HepG2 (cell line): Measurements from ENCODE around the gene RCOR1. TPM values are rescaled to one million over a fixed set of nuclear protein-coding genes. Genes with fewer than 3 reads are reported as not detected.

Experiments used
- ATAC-seq: fragments of 200-7000 bp; cut with Tn5 transposase; 3 replicates; pipeline ENCODE4 v1.9.1; 2020; ENCODE audit warnings: mild to moderate bottlenecking, moderate library complexity
- BruUV-seq: library from RNA; stranded (reverse); fragments of 400-500 nt; replicated peaks from 2 replicates; lab custom pipeline; 2021; lab: Mats Ljungman, UMichigan
- CTCF ChIA-PET: fragments of 300-600 bp; formaldehyde crosslinking; extraction: SDS; loops from one replicate; lab custom pipeline; 2021; ENCODE audit warnings: low total read pairs, inconsistent platforms, low intra/inter-chr PET ratio; lab: Yijun Ruan, JAX
- POLR2A ChIA-PET: fragments of 350-600 bp; sonication (Branson Sonifier 250); formaldehyde crosslinking; loops from one replicate; lab custom pipeline; 2020; ENCODE audit warnings: antibody characterized with exemption, inconsistent platforms; lab: Yijun Ruan, JAX
- DNase-seq: peaks from one replicate; pipeline ENCODE4 v3.0.0-alpha.2; 2015; ENCODE audit warnings: low spot score
- FAIRE-seq: peaks from 3 replicates; lab custom pipeline; 2011; peaks lifted over from hg19 to GRCh38; lab: Jason Lieb, UNC
- H2AFZ ChIP-seq: one replicate; pipeline ENCODE4 v1.6.1; 2011; ENCODE audit warnings: low read length, inconsistent platforms
- H3K27ac ChIP-seq: fragments of 300-600 bp; 3 replicates; pipeline ENCODE4 v1.8.0; 2011; ENCODE audit warnings: mixed run types, mild to moderate bottlenecking, mixed read lengths, low read length, inconsistent platforms; ENCODE audit not compliant: insufficient read depth; ENCODE audit errors: extremely low read length
- H3K27me3 ChIP-seq, 2 experiments: fragments of 200-600 bp in 1 of 2; 2 replicates in 1 of 2; 3 replicates in 1 of 2; pipeline versions ENCODE4 v1.6.0 to v1.8.0; 2011; ENCODE audit warnings: low read length in 2 of 2, mild to moderate bottlenecking in 2 of 2, moderate library complexity in 2 of 2, inconsistent platforms in 1 of 2; ENCODE audit not compliant: insufficient read depth in 2 of 2, control insufficient read depth in 1 of 2
- H3K36me3 ChIP-seq, 2 experiments: fragments of 200-600 bp in 1 of 2; replicated peaks in 1 of 2; 2 replicates in 1 of 2; 3 replicates in 1 of 2; pipeline versions ENCODE4 v1.5.1 to v1.8.0; 2011; ENCODE audit warnings: low read length in 2 of 2, inconsistent platforms in 1 of 2; ENCODE audit not compliant: insufficient read depth in 2 of 2, control insufficient read depth in 1 of 2
- H3K4me1 ChIP-seq: 2 replicates; pipeline ENCODE4 v1.5.1; 2012; ENCODE audit warnings: low read length, inconsistent platforms; ENCODE audit not compliant: insufficient read depth
- H3K4me2 ChIP-seq: 2 replicates; pipeline ENCODE4 v1.6.0; 2011; ENCODE audit warnings: low read depth, low read length, inconsistent platforms
- H3K4me3 ChIP-seq, 3 experiments: fragments of 200-600 bp in 1 of 3; sonication (generic), shearing (Covaris generic) in 1 of 3; replicated peaks in 1 of 3; 2 replicates each; pipeline ENCODE4 v1.5.1; 2011 to 2016; ENCODE audit warnings: low read length in 3 of 3, inconsistent platforms in 2 of 3, low read depth in 2 of 3, mild to moderate bottlenecking in 2 of 3, control low read depth in 1 of 3, mixed read lengths in 1 of 3; ENCODE audit not compliant: insufficient read depth in 1 of 3
- H3K79me2 ChIP-seq: one replicate; pipeline ENCODE4 v1.6.1; 2011; ENCODE audit warnings: low read length, inconsistent platforms; ENCODE audit not compliant: insufficient read depth
- H3K9ac ChIP-seq: 2 replicates; pipeline ENCODE4 v1.6.0; 2011; ENCODE audit warnings: mild to moderate bottlenecking, low read depth, low read length, inconsistent platforms; ENCODE audit not compliant: insufficient read depth
- H3K9me3 ChIP-seq: 2 replicates; pipeline ENCODE4 v1.5.1; 2012; ENCODE audit warnings: mild to moderate bottlenecking, low read length
- H4K20me1 ChIP-seq: 2 replicates; pipeline ENCODE4 v1.6.0; 2011; ENCODE audit warnings: inconsistent platforms, mild to moderate bottlenecking, low read length, moderate library complexity; ENCODE audit not compliant: insufficient read depth
- CEBPG ChIP-seq: IDR thresholded peaks from 2 replicates; pipeline ENCODE4 v1.6.1; 2016
- CREB1 ChIP-seq, 2 experiments: fragments of 450-650 bp in 1 of 2; IDR thresholded peaks; 2 replicates each; pipeline ENCODE4 v1.6.1; 2016 to 2017; ENCODE audit warnings: control low read depth in 1 of 2, mild to moderate bottlenecking in 1 of 2, missing compliant biosample characterization in 1 of 2, missing genetic modification characterization in 1 of 2
- ELF3 ChIP-seq: IDR thresholded peaks from 2 replicates; pipeline ENCODE4 v1.6.1; 2016; ENCODE audit warnings: missing genetic modification reagents, missing compliant biosample characterization
- IRF1 ChIP-seq: sonication (generic); formaldehyde crosslinking; IDR thresholded peaks from 2 replicates; pipeline ENCODE4 v1.4.0; 2020; ENCODE audit warnings: low read depth, mild to moderate bottlenecking, missing genetic modification reagents
- ISL2 ChIP-seq: sonication (generic); formaldehyde crosslinking; IDR thresholded peaks from 2 replicates; pipeline ENCODE4 v1.5.0; 2020; ENCODE audit warnings: missing genetic modification reagents
- KAT8 ChIP-seq: IDR thresholded peaks from 2 replicates; pipeline ENCODE4 v1.6.1; 2016; ENCODE audit warnings: missing genetic modification reagents, missing compliant biosample characterization
- PHF8 ChIP-seq: sonication (generic); formaldehyde crosslinking; IDR thresholded peaks from 2 replicates; pipeline ENCODE4 v1.5.0; 2020; ENCODE audit warnings: missing genetic modification reagents
- PTBP1 ChIP-seq: fragments of 200-400 bp; formaldehyde crosslinking; IDR thresholded peaks from 2 replicates; pipeline ENCODE4 v1.6.1; 2018; ENCODE audit warnings: low read length, low read depth; ENCODE audit not compliant: poor library complexity, severe bottlenecking
- YEATS4 ChIP-seq: sonication (generic); formaldehyde crosslinking; IDR thresholded peaks from 2 replicates; pipeline ENCODE4 v1.4.0; 2020; ENCODE audit warnings: missing genetic modification reagents, borderline replicate concordance
- ZNF230 ChIP-seq: sonication (generic); formaldehyde crosslinking; IDR thresholded peaks from 2 replicates; pipeline ENCODE4 v1.4.0; 2020; ENCODE audit warnings: mild to moderate bottlenecking, missing genetic modification reagents
- ZNF234 ChIP-seq: sonication (generic); formaldehyde crosslinking; conservative IDR thresholded peaks from 2 replicates; pipeline ENCODE4 v1.5.1; 2020; ENCODE audit warnings: mild to moderate bottlenecking, missing genetic modification reagents
- ZNF451 ChIP-seq: sonication (generic); formaldehyde crosslinking; IDR thresholded peaks from 2 replicates; pipeline ENCODE4 v1.5.0; 2020; ENCODE audit warnings: mild to moderate bottlenecking, missing genetic modification reagents
- ZNF567 ChIP-seq: sonication (generic); formaldehyde crosslinking; IDR thresholded peaks from 2 replicates; pipeline ENCODE4 v1.8.1; 2023; ENCODE audit warnings: mild to moderate bottlenecking, missing genetic modification reagents, borderline replicate concordance
- ZSCAN21 ChIP-seq: sonication (generic); formaldehyde crosslinking; IDR thresholded peaks from 2 replicates; pipeline ENCODE4 v1.8.0; 2022; ENCODE audit warnings: mild to moderate bottlenecking, missing genetic modification reagents, moderate library complexity, borderline replicate concordance
- ZSCAN29 ChIP-seq: sonication (generic); formaldehyde crosslinking; conservative IDR thresholded peaks from 2 replicates; pipeline ENCODE4 v1.4.0; 2020; ENCODE audit warnings: mild to moderate bottlenecking, missing genetic modification reagents
- WGBS: methylation state at CpG from one replicate; pipeline ENCODE4 v1.1.6; 2017; ENCODE audit warnings: low lambda C conversion rate; 5-methylcytosine and 5-hydroxymethylcytosine counted together
- in situ Hi-C: cut with HindIII; loops from 2 replicates; pipeline ENCODE4 v1.10.0; 2017; ENCODE audit warnings: low pct_unique_long_range_greater_than_20kb; ENCODE audit not compliant: extremely low pct_ligation_motif_present
- intact Hi-C: fragments of 100-400 bp; cut with micrococcal nuclease; formaldehyde crosslinking; loops from one replicate; pipeline ENCODE4 v1.10.0; 2022; ENCODE audit not compliant: unreplicated experiment
- polyA plus RNA-seq, 8 experiments: library from polyadenylated mRNA; depleted of rRNA in 3 of 8; stranded (reverse) in 7 of 8; unstranded in 1 of 8; fragments of >200 nt; fragmentation: Illumina TruSeq in 4 of 8; extraction: Trizol in 4 of 8; gene quantifications; 2 replicates each; pipeline versions ENCODE4 v1.2.1 to v1.2.3, GENCODE V29; 2011 to 2016; ENCODE audit warnings: low read depth in 4 of 8, missing spikeins in 1 of 8, mixed read lengths in 1 of 8; ENCODE audit not compliant: insufficient read depth in 1 of 8
- total RNA-seq, 5 experiments: library from RNA; depleted of rRNA; stranded (reverse); fragments of >200 nt; fragmentation: Illumina TruSeq; extraction: Trizol; gene quantifications; 2 replicates each; pipeline ENCODE4 v1.2.3, GENCODE V29; 2016; ENCODE audit warnings: low read depth in 1 of 5
- TF ChIP-seq, protein P1 (sequence below): sonication (generic); formaldehyde crosslinking; IDR thresholded peaks from 2 replicates; pipeline ENCODE4 v1.4.0; 2020; ENCODE audit warnings: missing genetic modification reagents

The RCOR1 gene
- total and polyA plus RNA-seq, 2 of the 13 experiments (the other 11 are each of a cell fraction or from before 2014, with no cell fraction given): 10.2 to 11.1 TPM

GRCh38 chr14:102697501-102697900, 105.1 kb downstream of the RCOR1 start:
- Histone ChIP-seq H3K4me1 (peaks cover 60% of the 10 kb centered on the region), H3K36me3 (peaks cover 0 to 18% of the 10 kb centered on the region in 2 experiments; a peak in 3 of 5 replicates), H3K4me2 (no peak overlapping the region), H4K20me1 (peaks cover 22% of the 10 kb centered on the region), H3K9ac (no peak overlapping the region), H3K79me2 (peaks cover 43% of the 10 kb centered on the region), H3K27me3 (no peaks in the 10 kb centered on the region), H3K4me3 (no peak overlapping the region), H3K9me3 (no peaks in the 10 kb centered on the region), H3K27ac (peak overlapping the region; percentile 46), H2AFZ (no peak overlapping the region)
- no peak for DNase-seq
- no TSS peak for BruUV-seq
- ChIA-PET CTCF (no interaction called here), POLR2A (no interaction called here)
- TF ChIP-seq ZNF234: no peak
- 0 out of 2 replicates have a peak, but pooled peaks have one; percentile 3 for TF ChIP-seq ISL2 (CRISPR knock-in tag)
- ATAC-seq: no peak
- 96% methylated on average over 6 of the region's 6 CpGs for WGBS
- in situ Hi-C loops (loop anchor here (10.0 kb wide), 1 partner anchor 217 kb away; no protein-coding TSS in a partner anchor), intact Hi-C loops (loop anchor here (5.0 kb wide), 1 partner anchor 75 kb away; no protein-coding TSS in a partner anchor)
- no peak for FAIRE-seq

GRCh38 chr14:102699416-102700110, 107.1 kb downstream of the RCOR1 start:
- H2AFZ ChIP-seq: no peak overlapping the region
- in situ Hi-C loops: loop anchor here (10.0 kb wide), 1 partner anchor 215 kb away; no protein-coding TSS in a partner anchor
- DNase-seq: no peak
- no peak for FAIRE-seq
- peaks cover 41% of the 10 kb centered on the region for H3K79me2 ChIP-seq
- H3K27ac ChIP-seq: no peak overlapping the region
- H3K36me3 ChIP-seq: peaks cover 5 to 35% of the 10 kb centered on the region in 2 experiments; a peak in 4 of 5 replicates
- ChIA-PET CTCF (no interaction called here), POLR2A (interaction anchor here (0.6 kb wide), 1 partner anchor 176 kb away, joined by 3 read pairs; no protein-coding TSS in a partner anchor)
- no peaks in the 10 kb centered on the region for H3K27me3 ChIP-seq
- H3K4me2 ChIP-seq: no peak overlapping the region
- intact Hi-C loops: loop anchor here (5.0 kb wide), 1 partner anchor 73 kb away; no protein-coding TSS in a partner anchor
- BruUV-seq: no TSS peak
- peaks cover 42% of the 10 kb centered on the region for H3K4me1 ChIP-seq
- H3K9me3 ChIP-seq: no peaks in the 10 kb centered on the region; the same call in 1 of the 2 replicates
- H3K9ac ChIP-seq: no peak overlapping the region
- WGBS: 95% methylated on average over 2 of the region's 2 CpGs
- H4K20me1 ChIP-seq: peaks cover 22% of the 10 kb centered on the region
- no peak overlapping the region for H3K4me3 ChIP-seq
- ATAC-seq: no peak
- TF ChIP-seq KAT8 (CRISPR knock-in tag): no peak
- TF ChIP-seq ZSCAN29: no peak
- no peak for TF ChIP-seq CREB1 (IDR thresholded peaks at IDR 0.05)
- no peak for TF ChIP-seq CREB1 (CRISPR knock-in tag; IDR thresholded peaks at IDR 0.05)
- TF ChIP-seq CEBPG (CRISPR knock-in tag): no peak
- TF ChIP-seq, protein P1, sequence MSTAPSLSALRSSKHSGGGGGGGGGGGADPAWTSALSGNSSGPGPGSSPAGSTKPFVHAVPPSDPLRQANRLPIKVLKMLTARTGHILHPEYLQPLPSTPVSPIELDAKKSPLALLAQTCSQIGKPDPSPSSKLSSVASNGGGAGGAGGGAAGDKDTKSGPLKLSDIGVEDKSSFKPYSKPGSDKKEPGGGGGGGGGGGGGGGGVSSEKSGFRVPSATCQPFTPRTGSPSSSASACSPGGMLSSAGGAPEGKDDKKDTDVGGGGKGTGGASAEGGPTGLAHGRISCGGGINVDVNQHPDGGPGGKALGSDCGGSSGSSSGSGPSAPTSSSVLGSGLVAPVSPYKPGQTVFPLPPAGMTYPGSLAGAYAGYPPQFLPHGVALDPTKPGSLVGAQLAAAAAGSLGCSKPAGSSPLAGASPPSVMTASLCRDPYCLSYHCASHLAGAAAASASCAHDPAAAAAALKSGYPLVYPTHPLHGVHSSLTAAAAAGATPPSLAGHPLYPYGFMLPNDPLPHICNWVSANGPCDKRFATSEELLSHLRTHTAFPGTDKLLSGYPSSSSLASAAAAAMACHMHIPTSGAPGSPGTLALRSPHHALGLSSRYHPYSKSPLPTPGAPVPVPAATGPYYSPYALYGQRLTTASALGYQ (CRISPR knock-in tag): no peak
- no peak for TF ChIP-seq YEATS4 (CRISPR knock-in tag)
- TF ChIP-seq PHF8 (CRISPR knock-in tag): no peak
- no peak for TF ChIP-seq ZSCAN21 (CRISPR knock-in tag)
- TF ChIP-seq ELF3 (CRISPR knock-in tag): no peak
- TF ChIP-seq ZNF451 (CRISPR knock-in tag): no peak
- TF ChIP-seq IRF1 (CRISPR knock-in tag): no peak
- TF ChIP-seq PTBP1: no peak
- no peak for TF ChIP-seq ZNF230 (CRISPR knock-in tag)
- no peak for TF ChIP-seq ZNF567 (CRISPR knock-in tag)
